Glomerular endothelial cell (primary cell): Measurements from ENCODE around the gene TADA2B. TPM values are rescaled to one million over a fixed set of nuclear protein-coding genes. Genes with fewer than 3 reads are reported as not detected.
"Not testable (repeated sequence)": the region's sequence is repeated elsewhere in the genome, so short reads cannot be mapped to it uniquely, and the experiment has no call there.

Experiments used
- DNase-seq: peaks from one replicate; pipeline ENCODE4 v3.0.0-alpha.2; 2011; ENCODE audit warnings: low read depth, low spot score; ENCODE audit errors: extremely low read depth
- total RNA-seq: library from RNA; depleted of rRNA; stranded (reverse); fragments of >200 nt; gene quantifications from 2 replicates; pipeline ENCODE4 v1.2.3, GENCODE V29; 2015

The TADA2B gene
- total RNA-seq, 1 donor from 2014 or later, result 15.9 TPM

- DNase-seq, result no peak
Measured at GRCh38 chr4:7074426-7074825, 31.3 kb downstream of the TADA2B start.

GRCh38 chr4:7075962-7076695 is 33.0 kb downstream of the TADA2B start:
- DNase-seq, result no peak

GRCh38 chr4:7076696-7077082 is 33.5 kb downstream of the TADA2B start:
- no peak for DNase-seq

- no peak for DNase-seq
Measured at GRCh38 chr4:7077371-7077770, 34.2 kb downstream of the TADA2B start.

- no peak for DNase-seq
Measured at GRCh38 chr4:7078025-7078424, 34.9 kb downstream of the TADA2B start.

- DNase-seq, result not testable (repeated sequence)
Measured at GRCh38 chr4:7079483-7079882, 36.3 kb downstream of the TADA2B start.

GRCh38 chr4:7079909-7080308 is 36.7 kb downstream of the TADA2B start:
- not testable (repeated sequence) for DNase-seq

- DNase-seq, result no peak
Measured at GRCh38 chr4:7083597-7084563, 40.7 kb downstream of the TADA2B start.

- not testable (repeated sequence) for DNase-seq
Measured at GRCh38 chr4:7084564-7084961, 41.4 kb downstream of the TADA2B start.

GRCh38 chr4:7086384-7086783 is 43.2 kb downstream of the TADA2B start:
- DNase-seq, result no peak

- DNase-seq, result no peak
Measured at GRCh38 chr4:7087036-7087435, 43.9 kb downstream of the TADA2B start.

- no peak for DNase-seq
Measured at GRCh38 chr4:7089213-7089986, 46.2 kb downstream of the TADA2B start.

- DNase-seq, result no peak
Measured at GRCh38 chr4:7092026-7092425, 48.9 kb downstream of the TADA2B start.

- DNase-seq, result no peak
Measured at GRCh38 chr4:7094916-7095315, 51.7 kb downstream of the TADA2B start.

- no peak for DNase-seq
Measured at GRCh38 chr4:7095611-7096155, 52.5 kb downstream of the TADA2B start.

GRCh38 chr4:7096236-7096635 is 53.1 kb downstream of the TADA2B start:
- DNase-seq, result no peak

GRCh38 chr4:7101692-7102515 is 58.7 kb downstream of the TADA2B start:
- DNase-seq, result no peak

- not testable (repeated sequence) for DNase-seq
Measured at GRCh38 chr4:7102516-7102909, 59.3 kb downstream of the TADA2B start.

GRCh38 chr4:7103031-7103606 is 59.9 kb downstream of the TADA2B start:
- DNase-seq, result no peak
